T follicular helper cell (primary cell): ENCODE measurements around the gene SLC45A3.
"Not testable (repeated sequence)": the region's sequence is repeated elsewhere in the genome, so short reads cannot be mapped to it uniquely, and the experiment has no call there.

Experiments
- DNase-seq: peaks from one replicate; pipeline ENCODE4 v3.0.0-alpha.2; 2020; ENCODE audit warnings: low read depth
- total RNA-seq, 2 experiments: gene quantifications; one replicate each; lab custom pipeline; 2026; lab: John Stamatoyannopoulos, UW

SLC45A3 gene
- 0.22 to 2.3 reads per million in 2 experiments for total RNA-seq

GRCh38 chr1:205680073-205680851 lies at the start of gene SLC45A3:
Gene SLC45A3 (minus strand): TSS chr1:205680509. CDS start chr1:205664656, 15,853 bp downstream.
- DNase-seq: no peak

DNA sequence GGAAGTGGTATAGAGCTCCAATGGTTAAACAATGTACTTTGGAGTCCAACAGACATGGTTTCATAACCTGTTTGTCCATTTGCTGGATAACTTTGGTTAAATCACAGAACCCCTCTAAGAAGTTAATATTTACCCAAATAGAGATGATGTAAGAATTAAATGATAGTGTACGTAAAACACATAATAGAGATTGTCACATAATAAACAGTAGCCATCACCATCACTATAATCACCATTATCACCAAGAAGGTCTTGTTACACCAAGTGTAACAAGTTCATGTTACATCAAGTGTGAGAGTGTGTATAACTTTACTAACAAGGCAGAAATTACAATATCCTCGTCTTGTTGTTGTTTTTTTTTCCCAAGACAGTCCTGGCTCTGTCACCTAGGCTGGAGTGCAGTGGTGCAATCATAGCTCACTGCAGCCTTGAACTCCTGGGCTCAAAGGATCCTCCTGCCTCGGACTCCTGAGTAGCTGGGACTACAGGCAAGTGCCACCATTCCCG lies 46.4 kb upstream of the SLC45A3 start:
- DNase-seq: no peak

GRCh38 chr1:205725514-205725913 lies 45.2 kb upstream of the SLC45A3 start:
- no peak for DNase-seq

DNA sequence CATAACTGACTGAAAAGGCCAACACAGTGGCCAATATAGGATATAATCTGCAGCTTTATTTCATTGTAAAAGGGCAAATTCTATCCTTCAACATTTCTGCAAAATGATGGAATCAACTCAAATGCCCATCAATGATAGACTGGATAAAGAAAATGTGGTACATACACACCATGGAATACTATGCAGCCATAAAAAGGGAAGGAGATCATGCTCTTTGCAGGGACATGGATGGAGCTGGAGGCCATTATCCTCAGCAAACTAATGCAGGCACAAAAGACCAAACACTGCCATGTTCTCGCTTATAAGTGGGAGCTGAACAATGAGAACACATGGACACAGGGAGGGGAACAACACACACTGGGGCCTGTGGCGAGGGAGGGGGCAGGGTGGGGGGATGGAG lies 40.4 kb upstream of the SLC45A3 start:
- DNase-seq: not testable (repeated sequence)

GRCh38 chr1:205719762-205720161 lies 39.5 kb upstream of the SLC45A3 start:
- no peak for DNase-seq

DNA sequence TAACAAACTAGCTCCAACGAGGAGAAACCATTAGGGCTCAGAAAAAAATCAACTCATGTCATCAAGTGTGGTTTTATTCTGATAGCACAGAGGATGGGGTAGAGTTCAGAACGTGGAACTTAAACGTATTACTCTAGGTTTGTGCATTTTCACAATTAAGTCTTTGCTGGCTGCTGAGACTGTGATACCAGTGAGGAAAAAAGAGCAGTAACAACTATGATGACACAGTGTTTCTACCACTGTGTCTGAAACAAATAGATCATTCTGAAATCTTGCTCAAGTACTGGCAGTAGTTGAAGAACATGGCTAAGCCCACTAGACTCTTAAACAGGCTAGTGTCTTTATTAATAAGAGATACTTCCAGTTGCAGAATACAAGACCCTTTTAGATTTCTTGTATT lies 38.7 kb upstream of the SLC45A3 start:
- DNase-seq: no peak

DNA sequence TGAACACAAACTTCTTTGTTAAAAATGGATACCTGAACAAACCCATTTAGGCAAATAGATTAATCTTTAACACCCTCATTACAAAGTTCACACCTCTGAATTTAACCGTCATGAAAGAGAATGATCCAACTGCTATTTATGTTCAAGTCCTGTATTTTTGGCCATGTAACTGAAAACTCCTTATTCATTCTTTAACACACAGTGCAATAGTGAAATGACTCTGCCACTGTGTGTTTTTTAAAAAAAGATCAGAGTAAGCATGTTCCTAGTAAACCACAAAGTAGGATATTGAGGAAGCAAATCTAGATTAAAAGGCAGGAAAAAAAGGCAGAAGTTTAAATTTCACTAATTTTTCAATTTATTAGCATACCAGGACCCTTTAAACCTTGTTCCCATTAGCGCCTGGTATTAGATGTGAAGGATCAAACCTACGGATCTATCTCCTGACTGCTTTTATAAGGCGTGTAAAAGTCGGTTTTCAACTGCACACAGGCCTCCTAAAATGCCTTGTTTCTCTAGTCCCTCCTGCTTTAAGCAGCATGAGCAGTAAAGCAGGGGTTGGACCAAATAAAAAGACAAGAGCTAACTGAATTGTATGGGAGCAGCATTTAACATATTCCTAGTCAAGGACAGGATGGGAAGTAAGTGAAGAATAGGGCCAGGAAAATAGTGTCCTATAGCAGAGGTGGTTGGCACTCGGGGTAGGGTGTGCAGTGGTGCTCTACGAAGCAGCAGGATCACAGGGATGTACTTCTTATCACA lies 36.2 kb upstream of the SLC45A3 start:
- DNase-seq: no peak

DNA sequence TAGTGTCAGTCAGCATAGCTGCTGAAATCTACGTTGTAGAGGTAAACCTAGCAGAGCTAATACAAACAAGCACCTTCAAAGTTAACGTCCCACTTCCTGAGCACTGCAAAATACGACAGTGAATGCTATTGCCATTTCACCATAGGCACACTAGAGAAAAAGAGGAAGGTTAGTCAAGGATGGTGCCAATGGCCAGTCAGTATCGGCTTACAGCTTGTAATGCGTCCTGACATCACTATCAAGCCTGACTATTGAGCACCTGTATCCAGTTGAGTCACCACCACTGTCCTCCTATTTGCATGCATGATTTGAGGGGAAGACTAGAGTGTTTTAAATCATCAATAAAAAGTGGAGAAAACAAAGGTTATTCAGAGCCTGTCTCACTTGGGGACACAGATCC lies 35.3 kb upstream of the SLC45A3 start:
- no peak for DNase-seq

DNA sequence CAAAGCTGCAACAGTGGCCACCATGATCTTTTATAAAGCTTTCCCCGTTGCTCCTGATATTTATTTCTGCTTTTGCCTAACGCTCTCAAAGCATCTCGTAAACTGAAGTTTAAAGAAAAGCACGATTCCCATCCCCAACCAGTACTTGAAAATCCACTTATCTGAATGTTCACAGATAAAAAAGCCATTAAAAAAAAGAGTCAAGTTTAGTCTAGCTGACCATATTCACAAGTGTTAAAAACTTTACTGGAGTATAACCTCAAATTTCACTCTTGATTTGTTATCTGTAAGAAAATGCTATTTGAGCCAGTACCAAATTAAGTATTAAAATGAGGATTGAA lies 34.6 kb upstream of the SLC45A3 start:
- no peak for DNase-seq

DNA sequence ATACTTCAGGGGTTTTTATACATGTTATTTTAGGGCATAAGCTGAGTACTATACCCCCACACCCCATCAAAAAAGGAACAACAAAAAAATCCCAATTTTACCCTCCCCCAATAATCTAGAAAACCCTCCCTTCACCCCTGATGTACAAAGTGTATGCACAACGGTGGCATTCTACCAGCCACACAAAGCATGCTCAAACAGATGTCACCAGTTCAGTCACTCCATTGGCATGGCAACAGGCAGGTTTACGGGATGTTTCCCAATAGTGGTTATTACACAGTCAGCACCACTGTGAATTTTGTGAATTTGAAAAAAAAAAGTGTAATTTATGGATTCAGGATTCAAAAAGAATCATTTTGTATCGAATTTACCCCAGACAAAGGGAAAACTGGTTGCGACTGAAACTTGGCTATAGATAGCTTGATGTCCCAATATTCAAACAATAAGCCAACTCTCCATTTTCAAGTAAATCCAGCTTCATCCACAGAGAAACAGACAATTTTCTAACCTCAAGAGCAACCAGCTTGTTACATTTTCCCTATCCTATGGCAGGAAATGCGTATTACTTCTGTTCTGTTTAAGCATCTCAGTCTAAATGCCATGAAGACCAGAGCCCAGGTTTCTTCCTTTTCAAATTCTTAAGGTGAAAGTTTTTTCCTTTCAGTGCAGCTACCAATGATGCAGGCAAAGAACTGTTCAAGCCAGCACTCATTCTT lies 34.0 kb upstream of the SLC45A3 start:
- DNase-seq: no peak

GRCh38 chr1:205711105-205712048 lies 31.1 kb upstream of the SLC45A3 start:
- peak; percentile 49 for DNase-seq

DNA sequence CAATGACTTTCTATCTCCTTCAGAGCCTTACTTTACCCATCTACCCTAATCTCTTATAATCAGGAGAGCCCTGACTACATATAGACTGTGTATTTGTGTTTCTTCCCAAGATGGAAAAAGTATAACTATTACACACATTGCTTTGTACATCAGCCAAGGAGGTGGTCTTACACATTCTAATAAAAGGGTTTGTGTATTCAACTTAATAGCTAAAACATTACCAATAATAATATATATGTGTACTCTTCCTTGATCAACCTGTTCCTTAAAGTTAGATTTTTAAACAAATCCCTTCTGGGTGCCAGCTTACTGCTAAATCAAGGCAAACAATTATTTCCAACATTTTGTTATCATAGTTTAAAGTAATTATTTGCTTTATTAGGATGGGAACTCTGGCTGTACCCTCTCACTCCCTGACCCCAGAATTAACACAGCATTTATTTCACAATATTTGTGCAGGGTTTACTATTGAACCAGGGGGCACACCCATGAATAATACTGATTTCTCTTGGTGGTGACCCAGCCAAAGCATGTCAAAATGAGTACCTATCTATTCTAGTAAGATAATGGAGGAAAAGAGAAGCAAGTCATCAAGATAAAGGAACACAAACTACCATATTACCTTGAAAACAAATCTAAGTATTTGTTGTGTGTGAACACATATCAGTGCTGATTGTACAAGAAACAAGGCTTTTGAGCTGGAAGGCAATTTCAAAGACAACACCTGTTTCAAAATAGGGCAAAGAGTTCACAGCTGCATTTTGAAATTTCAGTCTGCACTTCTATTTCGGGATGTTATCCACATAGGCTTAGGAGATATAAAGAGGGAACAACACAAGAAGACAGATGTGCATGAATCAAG lies 30.1 kb upstream of the SLC45A3 start:
- no peak for DNase-seq

GRCh38 chr1:205709640-205710039 lies 29.3 kb upstream of the SLC45A3 start:
- no peak for DNase-seq

DNA sequence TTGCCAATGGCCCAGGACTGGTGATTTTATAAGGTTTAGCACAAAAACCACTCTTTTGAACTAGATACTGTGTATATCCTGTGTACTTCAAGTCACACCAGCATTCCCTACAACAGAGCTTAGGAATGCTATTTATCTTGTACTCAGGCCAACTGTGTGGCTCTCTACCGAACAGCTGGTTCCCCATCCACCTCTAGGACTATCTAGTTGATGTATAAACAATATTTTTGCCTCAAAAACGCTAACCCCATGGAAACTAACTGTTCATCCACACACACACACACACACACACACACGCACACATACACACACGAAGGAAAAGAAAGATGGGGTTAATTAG lies 28.7 kb upstream of the SLC45A3 start:
- no peak for DNase-seq

DNA sequence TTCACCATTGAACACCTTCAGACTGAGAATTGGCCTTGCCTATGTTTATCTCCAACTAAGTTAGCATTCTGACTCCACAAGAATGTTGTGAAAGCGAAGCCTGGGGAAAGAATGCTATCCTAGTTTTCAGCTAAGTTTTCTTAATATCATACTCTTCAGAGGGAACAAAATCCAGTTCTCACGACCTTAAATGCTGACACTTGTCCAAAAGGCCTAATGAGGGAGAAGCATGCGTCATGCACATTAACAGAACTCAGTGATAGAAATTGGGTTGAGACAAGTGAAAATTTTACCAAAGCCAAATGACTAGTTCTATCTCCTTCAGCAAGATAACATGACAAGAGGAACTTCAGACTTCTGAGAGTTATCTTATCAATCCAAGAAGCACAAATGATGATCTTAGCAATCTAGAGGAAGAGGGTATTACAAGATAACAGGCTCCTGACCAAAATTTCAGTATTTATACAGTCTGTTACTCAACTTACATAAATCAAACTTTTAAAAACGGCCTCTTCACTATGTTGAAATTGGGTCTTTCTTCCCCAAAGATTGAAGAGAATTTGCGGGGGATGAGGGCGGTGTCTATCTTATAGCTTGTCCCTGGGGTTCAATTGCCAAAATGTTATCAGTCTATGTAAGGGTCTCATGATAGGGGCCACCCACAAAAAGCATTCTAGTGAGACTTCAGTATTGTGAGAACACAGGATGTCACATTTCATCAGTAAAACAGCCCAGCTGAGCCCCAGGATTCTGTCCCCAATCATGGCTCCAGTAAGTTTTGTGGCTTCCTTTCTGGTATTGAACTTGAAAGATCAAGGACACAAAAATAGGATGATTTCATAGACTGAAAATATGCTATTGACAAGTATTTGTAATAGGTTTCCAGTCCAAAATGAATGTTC lies 26.5 kb upstream of the SLC45A3 start:
- DNase-seq: no peak

DNA sequence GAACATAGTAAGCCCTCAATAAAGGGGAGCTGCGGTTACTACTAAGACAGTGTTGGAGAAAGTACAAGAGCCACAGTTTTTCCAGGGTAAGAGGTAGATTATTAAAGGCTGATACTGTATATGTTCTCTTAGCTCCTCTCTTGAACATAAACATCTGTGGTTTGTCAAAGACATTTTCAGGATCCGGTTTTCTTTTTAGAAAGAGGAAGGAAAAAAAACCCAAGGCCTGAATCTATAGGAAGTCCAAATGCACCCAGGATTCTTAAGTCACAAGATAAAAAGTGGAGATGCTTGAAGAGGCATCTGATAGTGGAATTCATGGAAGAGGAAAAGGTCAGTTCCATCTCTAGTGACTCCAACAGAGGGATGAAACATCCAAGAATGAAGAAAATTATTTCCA lies 24.6 kb upstream of the SLC45A3 start:
- no peak for DNase-seq

- DNase-seq: no peak
Observed at GRCh38 chr1:205703072-205703471, 22.8 kb upstream of the SLC45A3 start.

- no peak for DNase-seq
Observed at GRCh38 chr1:205701891-205702290, 21.6 kb upstream of the SLC45A3 start.

DNA sequence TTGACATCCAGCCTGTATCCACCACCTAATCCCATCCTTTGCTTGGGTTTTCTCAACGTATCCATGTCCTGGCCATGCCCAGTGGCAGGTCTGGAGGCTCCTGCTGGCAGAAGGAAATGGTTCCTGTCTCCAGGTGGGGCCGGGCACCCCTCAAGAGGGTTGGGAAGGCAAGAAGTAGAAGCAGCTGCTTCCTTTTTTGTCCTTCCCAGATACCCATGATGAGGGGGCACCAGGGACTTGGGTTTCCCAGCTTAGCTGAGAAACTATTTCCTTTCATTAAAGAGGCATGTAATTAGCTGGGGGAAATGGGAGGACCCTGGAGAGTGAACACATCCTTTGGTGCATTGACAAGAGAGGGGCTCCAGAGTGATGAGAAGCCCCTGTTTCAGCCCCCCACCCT lies 21.1 kb upstream of the SLC45A3 start:
- no peak for DNase-seq
